DOHH2 (cell line): Measurements from ENCODE around the gene ATAT1.
A peak's percentile ranks its signal among the peaks of the same experiment; 100 is the strongest.
"Not testable (repeated sequence)": the region's sequence is repeated elsewhere in the genome, so short reads cannot be mapped to it uniquely, and the experiment has no call there.

Source experiments
- EZH2phosphoT487 ChIP-seq: fragments of 200-600 bp; sonication (generic); IDR thresholded peaks from 2 replicates; pipeline ENCODE4 v1.6.1; 2017; ENCODE audit warnings: borderline replicate concordance, mild to moderate bottlenecking, antibody characterized with exemption, low read length, moderate library complexity, mixed read lengths
- TF ChIP-seq, protein P1 (sequence below): fragments of 200-600 bp; sonication (generic); IDR thresholded peaks from one replicate; pipeline ENCODE4 v1.5.1; 2014; ENCODE audit warnings: antibody characterized with exemption, mild to moderate bottlenecking, low read depth, low read length; ENCODE audit not compliant: poor library complexity, severe bottlenecking

DNA sequence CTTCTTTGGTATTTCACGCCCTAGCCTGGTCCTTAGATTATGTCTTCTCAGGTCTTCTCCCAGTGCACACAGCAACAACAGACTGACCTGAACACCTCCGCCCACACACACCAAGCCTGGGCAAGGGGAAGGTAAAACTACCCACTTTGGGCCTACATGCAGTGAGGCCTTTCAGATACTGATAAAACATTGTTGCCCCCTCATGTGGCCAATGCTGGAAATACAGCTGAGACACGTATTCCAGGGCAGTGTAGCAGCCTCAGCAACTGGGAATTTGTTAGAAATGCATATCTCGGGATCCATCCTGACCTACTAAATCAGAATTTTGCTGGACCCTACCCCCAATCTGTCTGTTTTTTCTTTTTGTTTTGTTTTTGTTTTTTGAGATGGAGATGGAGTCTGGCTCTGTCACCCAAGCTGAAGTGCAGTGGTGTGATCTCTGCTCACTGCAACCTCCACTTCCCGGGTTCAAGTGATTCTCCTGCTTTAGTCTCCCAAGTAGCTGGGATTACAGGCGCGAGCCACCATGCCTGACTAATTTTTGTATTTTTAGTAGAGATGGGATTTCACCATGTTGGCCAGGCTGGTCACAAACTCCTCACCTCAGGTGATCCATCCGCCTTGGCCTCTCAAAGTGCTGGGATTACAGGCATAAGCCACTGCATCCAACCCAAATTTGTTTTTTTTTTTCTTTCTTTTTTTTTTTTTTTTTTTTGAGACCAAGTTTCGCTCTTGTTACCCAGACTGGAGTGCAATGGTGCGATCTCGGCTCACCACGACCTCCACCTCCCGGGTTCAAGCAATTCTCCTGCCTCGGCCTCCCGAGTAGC, 29.1 kb upstream of the ATAT1 start:
- TF ChIP-seq, protein P1, sequence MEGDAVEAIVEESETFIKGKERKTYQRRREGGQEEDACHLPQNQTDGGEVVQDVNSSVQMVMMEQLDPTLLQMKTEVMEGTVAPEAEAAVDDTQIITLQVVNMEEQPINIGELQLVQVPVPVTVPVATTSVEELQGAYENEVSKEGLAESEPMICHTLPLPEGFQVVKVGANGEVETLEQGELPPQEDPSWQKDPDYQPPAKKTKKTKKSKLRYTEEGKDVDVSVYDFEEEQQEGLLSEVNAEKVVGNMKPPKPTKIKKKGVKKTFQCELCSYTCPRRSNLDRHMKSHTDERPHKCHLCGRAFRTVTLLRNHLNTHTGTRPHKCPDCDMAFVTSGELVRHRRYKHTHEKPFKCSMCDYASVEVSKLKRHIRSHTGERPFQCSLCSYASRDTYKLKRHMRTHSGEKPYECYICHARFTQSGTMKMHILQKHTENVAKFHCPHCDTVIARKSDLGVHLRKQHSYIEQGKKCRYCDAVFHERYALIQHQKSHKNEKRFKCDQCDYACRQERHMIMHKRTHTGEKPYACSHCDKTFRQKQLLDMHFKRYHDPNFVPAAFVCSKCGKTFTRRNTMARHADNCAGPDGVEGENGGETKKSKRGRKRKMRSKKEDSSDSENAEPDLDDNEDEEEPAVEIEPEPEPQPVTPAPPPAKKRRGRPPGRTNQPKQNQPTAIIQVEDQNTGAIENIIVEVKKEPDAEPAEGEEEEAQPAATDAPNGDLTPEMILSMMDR, result peak; percentile 86
- TF ChIP-seq EZH2phosphoT487, result not testable (repeated sequence)
